ENCODE results near the gene CUX1. TPM values are rescaled to one million over a fixed set of nuclear protein-coding genes. Genes with fewer than 3 reads are reported as not detected.

CUX1 gene
- total and polyA plus RNA-seq, 10 of the 15 experiments (the other 5 are each of a cell fraction or from before 2014, with no cell fraction given), result 6.1 to 48.6 (median 25.9) TPM

DNA sequence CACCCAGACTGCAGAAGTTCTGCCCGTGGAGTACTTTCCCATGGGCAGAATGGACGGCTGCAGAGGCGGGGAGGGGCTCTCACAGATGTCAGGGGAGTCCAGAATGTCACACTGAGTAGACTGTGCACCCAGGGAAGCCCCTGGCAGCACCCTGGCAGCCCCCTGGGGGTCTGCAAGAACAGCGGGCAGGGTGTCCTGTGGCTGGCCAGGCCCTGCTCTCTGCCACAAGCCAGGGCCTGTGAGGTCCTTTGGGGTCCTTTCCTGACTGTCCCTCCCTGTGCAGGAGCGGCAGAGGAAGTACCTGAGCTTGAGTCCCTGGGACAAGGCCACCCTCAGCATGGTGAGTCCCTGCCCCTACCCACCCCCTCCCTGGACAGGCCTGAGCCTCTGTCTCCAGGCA is 463.1 kb downstream of the CUX1 start:
- no peak overlapping the region for H3K4me2 ChIP-seq (ENCODE audit: control insufficient read depth, insufficient read depth)
- 68% methylated on average over 5 of the region's 5 CpGs for WGBS (ENCODE audit: insufficient coverage, insufficient replicate concordance, low lambda C conversion rate, missing lambda C conversion rate)
- FAIRE-seq, result no peak
- RAD21 ChIA-PET (ENCODE audit: unreplicated experiment), result interaction anchor here (1.5 to 3.9 kb wide), 6 partner anchors 8 to 124 kb away, joined by 4 to 79 read pairs (median 10); partner anchors contain the start of gene PRKRIP1
- no peaks in the 10 kb centered on the region for H3K9me3 ChIP-seq (replicated peaks; ENCODE audit: control insufficient read depth, insufficient read depth, low read length)
- no peak for ATAC-seq
- CTCF ChIA-PET, result interaction anchor here (1.0 to 9.3 kb wide), 8 partner anchors 8 to 199 kb away, joined by 3 to 205 read pairs (median 4); partner anchors contain the start of gene PRKRIP1
- no peak overlapping the region for H3K27ac ChIP-seq (ENCODE audit: control insufficient read depth, insufficient read depth)
- H2AFZ ChIP-seq (ENCODE audit: control insufficient read depth, low read depth, low read length), result no peak overlapping the region
- POLR2A ChIA-PET, result interaction anchor here (0.6 kb wide), 1 partner anchor 119 kb away, joined by 4 read pairs; no protein-coding TSS in a partner anchor
- BruUV-seq (replicated peaks), result no TSS peak
- in situ Hi-C loops (cut with MboI), result loop anchor here (5.0 kb wide), 1 partner anchor 112 kb away; no protein-coding TSS in a partner anchor
- SMC1A ChIA-PET (ENCODE audit: uncharacterized antibody, unreplicated experiment), result interaction anchor here (1.4 to 9.2 kb wide), 3 partner anchors 109 to 170 kb away, joined by 3 to 122 read pairs (median 9); partner anchors contain the start of gene PRKRIP1
- intact Hi-C loops (cut with micrococcal nuclease; ENCODE audit: unreplicated experiment), result no loop called here
- H3K79me2 ChIP-seq (ENCODE audit: control insufficient read depth, insufficient read depth, low read length), result no peaks in the 10 kb centered on the region
- H3K4me3 ChIP-seq, result no peak overlapping the region
- peaks cover 40% of the 10 kb centered on the region for H3K4me1 ChIP-seq (ENCODE audit: control insufficient read depth, insufficient read depth, low read length)
- H3K27me3 ChIP-seq (replicated peaks in 1 of 2; ENCODE audit: control insufficient read depth in 2 of 2, insufficient read depth in 2 of 2, low read length in 1 of 2), result no peaks in the 10 kb centered on the region
- DNase-seq (ENCODE audit: low read depth, low spot score), result no peak
- H4K20me1 ChIP-seq (ENCODE audit: control insufficient read depth, insufficient read depth), result no peaks in the 10 kb centered on the region
- no peaks in the 10 kb centered on the region for H3K36me3 ChIP-seq (ENCODE audit: control insufficient read depth in 2 of 2, insufficient read depth in 2 of 2, low read length in 1 of 2)
- no peak overlapping the region for H3K9ac ChIP-seq (ENCODE audit: control insufficient read depth, insufficient read depth, low read length)
- TF ChIP-seq, protein P1, sequence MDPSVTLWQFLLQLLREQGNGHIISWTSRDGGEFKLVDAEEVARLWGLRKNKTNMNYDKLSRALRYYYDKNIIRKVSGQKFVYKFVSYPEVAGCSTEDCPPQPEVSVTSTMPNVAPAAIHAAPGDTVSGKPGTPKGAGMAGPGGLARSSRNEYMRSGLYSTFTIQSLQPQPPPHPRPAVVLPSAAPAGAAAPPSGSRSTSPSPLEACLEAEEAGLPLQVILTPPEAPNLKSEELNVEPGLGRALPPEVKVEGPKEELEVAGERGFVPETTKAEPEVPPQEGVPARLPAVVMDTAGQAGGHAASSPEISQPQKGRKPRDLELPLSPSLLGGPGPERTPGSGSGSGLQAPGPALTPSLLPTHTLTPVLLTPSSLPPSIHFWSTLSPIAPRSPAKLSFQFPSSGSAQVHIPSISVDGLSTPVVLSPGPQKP (IDR thresholded peaks at IDR 0.05; ENCODE audit: low read depth, low read length), result no peak
- TF ChIP-seq, protein P2, sequence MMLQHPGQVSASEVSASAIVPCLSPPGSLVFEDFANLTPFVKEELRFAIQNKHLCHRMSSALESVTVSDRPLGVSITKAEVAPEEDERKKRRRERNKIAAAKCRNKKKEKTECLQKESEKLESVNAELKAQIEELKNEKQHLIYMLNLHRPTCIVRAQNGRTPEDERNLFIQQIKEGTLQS (IDR thresholded peaks at IDR 0.05; ENCODE audit: borderline replicate concordance, extremely low read depth, low read depth, low read length), result no peak
- no peak for TF ChIP-seq LARP7 (IDR thresholded peaks at IDR 0.05)
- no peak for TF ChIP-seq CBFB (IDR thresholded peaks at IDR 0.05; ENCODE audit: low read depth)
- no peak for TF ChIP-seq POLR2A (IDR thresholded peaks at IDR 0.05; ENCODE audit: low read depth, low read length)
- TF ChIP-seq, protein P3, sequence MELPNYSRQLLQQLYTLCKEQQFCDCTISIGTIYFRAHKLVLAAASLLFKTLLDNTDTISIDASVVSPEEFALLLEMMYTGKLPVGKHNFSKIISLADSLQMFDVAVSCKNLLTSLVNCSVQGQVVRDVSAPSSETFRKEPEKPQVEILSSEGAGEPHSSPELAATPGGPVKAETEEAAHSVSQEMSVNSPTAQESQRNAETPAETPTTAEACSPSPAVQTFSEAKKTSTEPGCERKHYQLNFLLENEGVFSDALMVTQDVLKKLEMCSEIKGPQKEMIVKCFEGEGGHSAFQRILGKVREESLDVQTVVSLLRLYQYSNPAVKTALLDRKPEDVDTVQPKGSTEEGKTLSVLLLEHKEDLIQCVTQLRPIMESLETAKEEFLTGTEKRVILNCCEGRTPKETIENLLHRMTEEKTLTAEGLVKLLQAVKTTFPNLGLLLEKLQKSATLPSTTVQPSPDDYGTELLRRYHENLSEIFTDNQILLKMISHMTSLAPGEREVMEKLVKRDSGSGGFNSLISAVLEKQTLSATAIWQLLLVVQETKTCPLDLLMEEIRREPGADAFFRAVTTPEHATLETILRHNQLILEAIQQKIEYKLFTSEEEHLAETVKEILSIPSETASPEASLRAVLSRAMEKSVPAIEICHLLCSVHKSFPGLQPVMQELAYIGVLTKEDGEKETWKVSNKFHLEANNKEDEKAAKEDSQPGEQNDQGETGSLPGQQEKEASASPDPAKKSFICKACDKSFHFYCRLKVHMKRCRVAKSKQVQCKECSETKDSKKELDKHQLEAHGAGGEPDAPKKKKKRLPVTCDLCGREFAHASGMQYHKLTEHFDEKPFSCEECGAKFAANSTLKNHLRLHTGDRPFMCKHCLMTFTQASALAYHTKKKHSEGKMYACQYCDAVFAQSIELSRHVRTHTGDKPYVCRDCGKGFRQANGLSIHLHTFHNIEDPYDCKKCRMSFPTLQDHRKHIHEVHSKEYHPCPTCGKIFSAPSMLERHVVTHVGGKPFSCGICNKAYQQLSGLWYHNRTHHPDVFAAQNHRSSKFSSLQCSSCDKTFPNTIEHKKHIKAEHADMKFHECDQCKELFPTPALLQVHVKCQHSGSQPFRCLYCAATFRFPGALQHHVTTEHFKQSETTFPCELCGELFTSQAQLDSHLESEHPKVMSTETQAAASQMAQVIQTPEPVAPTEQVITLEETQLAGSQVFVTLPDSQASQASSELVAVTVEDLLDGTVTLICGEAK (IDR thresholded peaks at IDR 0.05; ENCODE audit: borderline replicate concordance), result no peak
- no peak for TF ChIP-seq SUZ12 (IDR thresholded peaks at IDR 0.05; ENCODE audit: unreplicated experiment)
- TF ChIP-seq, protein P4, sequence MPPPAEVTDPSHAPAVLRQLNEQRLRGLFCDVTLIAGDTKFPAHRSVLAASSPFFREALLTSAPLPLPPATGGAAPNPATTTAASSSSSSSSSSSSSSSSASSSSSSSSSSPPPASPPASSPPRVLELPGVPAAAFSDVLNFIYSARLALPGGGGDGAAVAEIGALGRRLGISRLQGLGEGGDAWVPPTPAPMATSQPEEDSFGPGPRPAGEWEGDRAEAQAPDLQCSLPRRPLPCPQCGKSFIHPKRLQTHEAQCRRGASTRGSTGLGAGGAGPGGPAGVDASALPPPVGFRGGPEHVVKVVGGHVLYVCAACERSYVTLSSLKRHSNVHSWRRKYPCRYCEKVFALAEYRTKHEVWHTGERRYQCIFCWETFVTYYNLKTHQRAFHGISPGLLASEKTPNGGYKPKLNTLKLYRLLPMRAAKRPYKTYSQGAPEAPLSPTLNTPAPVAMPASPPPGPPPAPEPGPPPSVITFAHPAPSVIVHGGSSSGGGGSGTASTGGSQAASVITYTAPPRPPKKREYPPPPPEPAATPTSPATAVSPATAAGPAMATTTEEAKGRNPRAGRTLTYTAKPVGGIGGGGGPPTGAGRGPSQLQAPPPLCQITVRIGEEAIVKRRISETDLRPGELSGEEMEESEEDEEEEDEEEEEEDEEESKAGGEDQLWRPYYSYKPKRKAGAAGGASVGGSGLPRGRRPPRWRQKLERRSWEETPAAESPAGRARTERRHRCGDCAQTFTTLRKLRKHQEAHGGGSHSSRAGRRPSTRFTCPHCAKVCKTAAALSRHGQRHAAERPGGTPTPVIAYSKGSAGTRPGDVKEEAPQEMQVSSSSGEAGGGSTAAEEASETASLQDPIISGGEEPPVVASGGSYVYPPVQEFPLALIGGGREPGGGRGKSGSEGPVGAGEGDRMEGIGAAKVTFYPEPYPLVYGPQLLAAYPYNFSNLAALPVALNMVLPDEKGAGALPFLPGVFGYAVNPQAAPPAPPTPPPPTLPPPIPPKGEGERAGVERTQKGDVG (CRISPR knock-in tag; IDR thresholded peaks at IDR 0.05), result no peak
- no peak for TF ChIP-seq MXI1 (IDR thresholded peaks at IDR 0.05; ENCODE audit: low read depth, low read length)
- no peak for TF ChIP-seq CHD1 (IDR thresholded peaks at IDR 0.05; ENCODE audit: low read depth, low read length)
- TF ChIP-seq, protein P5, sequence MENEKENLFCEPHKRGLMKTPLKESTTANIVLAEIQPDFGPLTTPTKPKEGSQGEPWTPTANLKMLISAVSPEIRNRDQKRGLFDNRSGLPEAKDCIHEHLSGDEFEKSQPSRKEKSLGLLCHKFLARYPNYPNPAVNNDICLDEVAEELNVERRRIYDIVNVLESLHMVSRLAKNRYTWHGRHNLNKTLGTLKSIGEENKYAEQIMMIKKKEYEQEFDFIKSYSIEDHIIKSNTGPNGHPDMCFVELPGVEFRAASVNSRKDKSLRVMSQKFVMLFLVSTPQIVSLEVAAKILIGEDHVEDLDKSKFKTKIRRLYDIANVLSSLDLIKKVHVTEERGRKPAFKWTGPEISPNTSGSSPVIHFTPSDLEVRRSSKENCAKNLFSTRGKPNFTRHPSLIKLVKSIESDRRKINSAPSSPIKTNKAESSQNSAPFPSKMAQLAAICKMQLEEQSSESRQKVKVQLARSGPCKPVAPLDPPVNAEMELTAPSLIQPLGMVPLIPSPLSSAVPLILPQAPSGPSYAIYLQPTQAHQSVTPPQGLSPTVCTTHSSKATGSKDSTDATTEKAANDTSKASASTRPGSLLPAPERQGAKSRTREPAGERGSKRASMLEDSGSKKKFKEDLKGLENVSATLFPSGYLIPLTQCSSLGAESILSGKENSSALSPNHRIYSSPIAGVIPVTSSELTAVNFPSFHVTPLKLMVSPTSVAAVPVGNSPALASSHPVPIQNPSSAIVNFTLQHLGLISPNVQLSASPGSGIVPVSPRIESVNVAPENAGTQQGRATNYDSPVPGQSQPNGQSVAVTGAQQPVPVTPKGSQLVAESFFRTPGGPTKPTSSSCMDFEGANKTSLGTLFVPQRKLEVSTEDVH (IDR thresholded peaks at IDR 0.05; ENCODE audit: low read depth, partially characterized antibody), result no peak
- TF ChIP-seq CREM (IDR thresholded peaks at IDR 0.05; ENCODE audit: low read depth), result no peak
